ENCODE results near the gene CADM1. TPM values are rescaled to one million over a fixed set of nuclear protein-coding genes. Genes with fewer than 3 reads are reported as not detected.

CADM1 gene
- total and polyA plus RNA-seq, 9 of the 15 experiments (the other 6 are each of a cell fraction or from before 2014, with no cell fraction given): 0.42 TPM; not detected in 8

- H3K79me2 ChIP-seq (ENCODE audit: control insufficient read depth, insufficient read depth, low read length): no peaks in the 10 kb centered on the region
- ChIA-PET POLR2A (no interaction called here), CTCF (ENCODE audit: low intra/inter-chr PET ratio) (no interaction called here)
- H3K27me3 ChIP-seq (ENCODE audit: control insufficient read depth in 2 of 2, insufficient read depth in 2 of 2, low read length in 2 of 2): no peaks in the 10 kb centered on the region
- DNase-seq (ENCODE audit: extremely low read depth in 1 of 4, low spot score in 3 of 4) (no peak), ATAC-seq (no peak), FAIRE-seq (no peak)
- 0 out of 2 replicates have a peak, but pooled peaks cover 5% of the 10 kb centered on the region for H4K20me1 ChIP-seq (replicated peaks; ENCODE audit: control insufficient read depth, insufficient read depth, low read length)
- H3K4me1 ChIP-seq (replicated peaks in 1 of 2; ENCODE audit: control insufficient read depth in 2 of 2, insufficient read depth in 2 of 2, low read length in 2 of 2): no peaks in the 10 kb centered on the region
- H2AFZ ChIP-seq (ENCODE audit: low read depth, low read length): no peak overlapping the region
- H3K9ac ChIP-seq (ENCODE audit: insufficient read depth in 1 of 2, low read depth in 2 of 2, low read length in 2 of 2): no peak overlapping the region
- in situ Hi-C loops (cut with MboI) (no loop called here), intact Hi-C loops (cut with micrococcal nuclease) (no loop called here)
- H3K4me3 ChIP-seq: no peak overlapping the region
- no TSS peak for BruUV-seq (replicated peaks)
- no peaks in the 10 kb centered on the region for H3K9me3 ChIP-seq (replicated peaks; ENCODE audit: control insufficient read depth, insufficient read depth, low read depth, low read length)
- no peaks in the 10 kb centered on the region for H3K9me1 ChIP-seq (ENCODE audit: control insufficient read depth, insufficient read depth, low read length)
- H3K4me2 ChIP-seq (ENCODE audit: insufficient read depth, low read length): no peak overlapping the region
- no peaks in the 10 kb centered on the region for H3K36me3 ChIP-seq (ENCODE audit: control insufficient read depth, insufficient read depth, low read length)
- 2% methylated on average over 14 of the region's 15 CpGs for WGBS (ENCODE audit: insufficient coverage, low coverage, missing lambda C conversion rate)
- H3K27ac ChIP-seq (ENCODE audit: extremely low read depth, low read depth, low read length): no peak overlapping the region
- no peak for TF ChIP-seq SAFB2 (IDR thresholded peaks at IDR 0.05; ENCODE audit: borderline replicate concordance, low read depth, low read length, severe bottlenecking)
- TF ChIP-seq ZNF586 (CRISPR knock-in tag; conservative IDR thresholded peaks at IDR 0.05): no peak
- no peak for TF ChIP-seq CHD7 (IDR thresholded peaks at IDR 0.05; ENCODE audit: low read depth, low read length)
- TF ChIP-seq ZBED1 (IDR thresholded peaks at IDR 0.05): no peak
- TF ChIP-seq HIVEP1 (CRISPR knock-in tag; IDR thresholded peaks at IDR 0.05): no peak
- no peak for TF ChIP-seq CLOCK (CRISPR knock-in tag; IDR thresholded peaks at IDR 0.05; ENCODE audit: borderline replicate concordance)
These were observed 310.1 kb downstream of the CADM1 start for GRCh38 chr11:115193914-115194801.

Data from K562 (cell line).